HFFc6 (cell line): ENCODE measurements around the gene PICK1. TPM values are rescaled to one million over a fixed set of nuclear protein-coding genes. Genes with fewer than 3 reads are reported as not detected.

Experiments used
- DNase-seq: peaks from one replicate; pipeline ENCODE4 v3.0.0-alpha.2; 2018
- H3K27ac Mint-ChIP-seq: 2 replicates; pipeline ENCODE4 v1.8.0; 2020; ENCODE audit warnings: mild to moderate bottlenecking, mixed read lengths
- H3K27me3 Mint-ChIP-seq: 2 replicates; pipeline ENCODE4 v1.8.0; 2021; ENCODE audit warnings: mild to moderate bottlenecking, moderate library complexity, mixed read lengths; ENCODE audit not compliant: insufficient read depth
- H3K36me3 Mint-ChIP-seq: 2 replicates; pipeline ENCODE4 v1.8.0; 2021; ENCODE audit warnings: low read depth, mixed read lengths
- H3K4me1 Mint-ChIP-seq: 2 replicates; pipeline ENCODE4 v1.8.0; 2020; ENCODE audit warnings: low read depth, mixed read lengths
- H3K4me3 Mint-ChIP-seq: 2 replicates; pipeline ENCODE4 v1.8.0; 2020; ENCODE audit warnings: mild to moderate bottlenecking, moderate library complexity, mixed read lengths
- H3K9me3 Mint-ChIP-seq: 2 replicates; pipeline ENCODE4 v1.8.0; 2020; ENCODE audit warnings: mild to moderate bottlenecking, mixed read lengths
- total RNA-seq, 6 experiments: library from RNA; stranded (reverse); fragmentation: NEBNext Ultra II Directional; extraction: Animal tissue kit (Norgen Biotek cat#: 25700); gene quantifications; 2 replicates in 1 of 6; 3 replicates in 5 of 6; pipeline ENCODE4 v1.2.3, GENCODE V29; 2021
- TF ChIP-seq, protein P1 (sequence below): fragments of 200-600 bp; sonication (generic); IDR thresholded peaks from 2 replicates; pipeline ENCODE4 v1.5.0; 2021; ENCODE audit warnings: antibody characterized with exemption, mild to moderate bottlenecking

Gene PICK1
- total RNA-seq, 6 experiments from 2014 or later, result 7.0 to 10.0 (median 7.7) TPM

DNA sequence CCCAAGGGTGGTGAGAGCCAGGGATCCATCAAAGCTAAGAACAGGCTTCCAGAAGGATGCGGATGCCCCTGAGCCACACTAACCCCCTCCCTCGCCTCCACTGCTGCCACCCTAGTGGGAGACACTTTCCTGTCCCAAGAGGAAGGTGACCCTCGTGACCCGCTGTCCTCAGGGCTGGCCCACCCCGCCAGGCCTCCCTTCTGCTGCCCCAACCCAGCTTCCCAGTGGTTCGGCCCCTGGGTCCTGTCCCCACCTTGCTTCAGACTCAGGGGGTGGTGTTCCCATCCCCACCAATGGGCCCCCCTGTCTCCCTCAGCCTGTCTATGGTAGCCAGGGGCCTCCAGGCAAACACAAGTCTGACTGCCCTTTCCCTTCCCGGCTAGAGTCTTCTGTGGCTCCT lies 6.5 kb upstream of the PICK1 start:
- Mint-ChIP-seq H3K27ac (no peak overlapping the region), H3K27me3 (peaks cover 17% of the 10 kb centered on the region), H3K4me3 (no peak overlapping the region), H3K36me3 (no peaks in the 10 kb centered on the region), H3K4me1 (no peaks in the 10 kb centered on the region), H3K9me3 (no peaks in the 10 kb centered on the region)
- no peak for DNase-seq
- TF ChIP-seq, protein P1, sequence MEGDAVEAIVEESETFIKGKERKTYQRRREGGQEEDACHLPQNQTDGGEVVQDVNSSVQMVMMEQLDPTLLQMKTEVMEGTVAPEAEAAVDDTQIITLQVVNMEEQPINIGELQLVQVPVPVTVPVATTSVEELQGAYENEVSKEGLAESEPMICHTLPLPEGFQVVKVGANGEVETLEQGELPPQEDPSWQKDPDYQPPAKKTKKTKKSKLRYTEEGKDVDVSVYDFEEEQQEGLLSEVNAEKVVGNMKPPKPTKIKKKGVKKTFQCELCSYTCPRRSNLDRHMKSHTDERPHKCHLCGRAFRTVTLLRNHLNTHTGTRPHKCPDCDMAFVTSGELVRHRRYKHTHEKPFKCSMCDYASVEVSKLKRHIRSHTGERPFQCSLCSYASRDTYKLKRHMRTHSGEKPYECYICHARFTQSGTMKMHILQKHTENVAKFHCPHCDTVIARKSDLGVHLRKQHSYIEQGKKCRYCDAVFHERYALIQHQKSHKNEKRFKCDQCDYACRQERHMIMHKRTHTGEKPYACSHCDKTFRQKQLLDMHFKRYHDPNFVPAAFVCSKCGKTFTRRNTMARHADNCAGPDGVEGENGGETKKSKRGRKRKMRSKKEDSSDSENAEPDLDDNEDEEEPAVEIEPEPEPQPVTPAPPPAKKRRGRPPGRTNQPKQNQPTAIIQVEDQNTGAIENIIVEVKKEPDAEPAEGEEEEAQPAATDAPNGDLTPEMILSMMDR, result no peak

DNA sequence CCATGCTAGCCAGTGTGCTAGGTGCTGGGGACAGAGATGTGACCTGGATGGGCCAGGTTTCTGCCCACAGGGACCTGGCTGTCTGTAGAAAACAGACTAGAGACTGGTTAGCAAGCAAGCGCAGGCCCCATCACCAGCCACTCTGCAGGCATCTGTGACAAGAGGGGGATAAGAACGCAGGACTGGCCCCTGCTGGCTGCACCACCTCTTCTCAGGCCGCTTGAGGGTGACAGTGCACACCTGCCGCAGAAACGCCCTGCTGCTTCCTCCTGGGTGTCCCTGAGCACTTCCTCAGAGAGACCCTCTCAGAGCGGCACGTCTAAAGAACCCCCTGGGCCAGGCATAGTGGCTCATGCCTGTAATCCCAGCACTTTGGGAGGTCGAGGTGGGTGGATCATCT lies 5.9 kb upstream of the PICK1 start:
- no peaks in the 10 kb centered on the region for H3K36me3 Mint-ChIP-seq
- H3K27ac Mint-ChIP-seq, result no peak overlapping the region
- TF ChIP-seq, protein P1, result no peak
- H3K4me3 Mint-ChIP-seq, result no peak overlapping the region
- no peaks in the 10 kb centered on the region for H3K9me3 Mint-ChIP-seq
- no peaks in the 10 kb centered on the region for H3K4me1 Mint-ChIP-seq
- peaks cover 17% of the 10 kb centered on the region for H3K27me3 Mint-ChIP-seq
- DNase-seq, result no peak

DNA sequence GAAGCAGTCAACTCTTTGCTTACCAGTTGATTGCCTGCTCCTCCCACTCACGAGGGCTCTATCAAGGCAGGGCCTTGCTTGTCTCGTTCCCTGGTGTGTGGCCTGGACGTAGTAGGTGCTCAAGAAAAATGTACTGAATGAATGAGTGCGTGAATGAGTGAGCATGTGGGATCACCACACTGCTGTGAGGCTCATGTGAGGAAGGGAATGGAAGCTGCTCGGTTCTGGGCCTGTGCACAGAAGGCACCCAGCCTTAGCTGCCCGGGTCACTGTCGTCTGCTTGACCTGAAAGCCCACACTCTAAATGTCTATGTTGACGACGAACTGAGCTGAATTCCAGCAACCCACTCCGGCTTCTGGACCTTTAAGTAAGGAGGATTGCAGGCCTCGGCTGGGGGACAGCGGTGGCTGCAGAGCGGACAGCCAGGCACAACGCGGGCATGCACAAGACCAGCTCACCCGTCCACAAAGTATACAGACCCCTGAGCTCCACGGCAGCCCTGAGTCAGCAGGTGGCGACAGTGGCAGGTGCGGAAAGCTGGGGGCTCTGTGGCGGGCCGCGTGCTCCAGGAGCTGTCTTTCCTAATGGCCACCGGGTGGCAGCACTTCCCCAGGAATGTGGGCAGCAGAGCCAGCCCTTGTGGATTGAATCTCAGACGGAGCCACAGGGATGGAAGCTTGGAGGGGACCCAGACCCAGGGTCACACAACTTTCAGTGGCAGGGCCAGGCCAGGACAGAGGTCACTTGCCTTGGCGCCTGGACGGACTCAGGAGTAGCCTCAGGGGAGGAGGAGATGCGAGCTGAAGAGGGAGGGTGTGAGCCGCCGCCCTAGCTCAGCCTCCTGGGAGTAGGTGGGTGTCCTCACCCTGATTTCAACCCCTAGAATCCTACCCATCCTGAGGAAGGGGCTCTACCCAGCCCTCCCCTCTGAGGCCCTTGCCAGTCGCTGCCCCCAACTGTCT lies 5.0 kb upstream of the PICK1 start:
- Mint-ChIP-seq H3K9me3 (no peaks in the 10 kb centered on the region), H3K27me3 (peaks cover 17% of the 10 kb centered on the region), H3K4me1 (no peaks in the 10 kb centered on the region; the same call in 1 of the 2 replicates), H3K27ac (no peak overlapping the region), H3K36me3 (no peaks in the 10 kb centered on the region), H3K4me3 (no peak overlapping the region)
- DNase-seq, result peak; percentile 33
- TF ChIP-seq, protein P1, result peak; percentile 96

DNA sequence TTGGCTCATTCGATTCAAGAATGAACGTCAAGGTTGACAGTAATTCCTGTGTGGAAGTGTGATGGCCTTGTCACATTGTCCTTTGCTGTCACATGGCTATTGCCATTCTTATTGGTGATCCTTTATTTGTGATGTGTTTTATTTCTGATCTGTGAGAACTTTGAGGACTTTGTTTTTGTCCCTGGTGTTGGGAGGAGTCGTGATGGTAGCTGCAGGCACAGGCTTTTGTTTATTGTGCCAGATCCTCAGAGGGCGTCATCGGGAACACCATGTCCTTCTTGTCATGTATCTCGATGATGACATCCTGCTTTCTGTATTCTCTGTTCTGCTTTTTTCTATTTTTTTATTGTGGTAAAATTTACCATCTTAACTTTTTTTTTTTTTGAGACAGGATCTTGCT lies 5.6 kb downstream of the PICK1 start:
- H3K4me1 Mint-ChIP-seq, result peaks cover 4% of the 10 kb centered on the region
- H3K9me3 Mint-ChIP-seq, result no peaks in the 10 kb centered on the region
- peaks cover 3% of the 10 kb centered on the region for H3K27me3 Mint-ChIP-seq
- H3K36me3 Mint-ChIP-seq, result no peaks in the 10 kb centered on the region
- H3K27ac Mint-ChIP-seq, result no peak overlapping the region
- H3K4me3 Mint-ChIP-seq, result no peak overlapping the region
- no peak for DNase-seq
- TF ChIP-seq, protein P1, result no peak

DNA sequence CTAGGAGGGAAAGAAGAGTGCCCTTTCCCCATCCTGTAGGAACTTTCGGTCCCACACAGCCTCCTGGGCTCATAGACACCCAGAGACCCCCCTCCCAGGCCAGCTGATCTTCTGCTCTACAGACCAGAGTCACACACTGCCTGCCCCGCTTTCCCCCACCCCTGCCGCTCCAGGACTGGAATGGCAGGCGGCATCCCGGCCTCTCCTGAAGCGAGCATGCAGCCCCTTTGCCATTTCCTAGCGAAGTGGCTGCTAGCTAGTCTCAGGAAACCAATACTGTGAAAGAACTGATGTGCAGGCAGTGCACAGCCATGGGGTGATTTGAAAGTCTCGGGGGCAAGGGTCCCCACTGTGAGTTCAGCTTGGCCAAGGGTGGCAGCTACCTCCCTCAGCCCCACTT lies 8.3 kb downstream of the PICK1 start:
- Mint-ChIP-seq H3K36me3 (no peaks in the 10 kb centered on the region), H3K4me1 (no peaks in the 10 kb centered on the region), H3K9me3 (no peaks in the 10 kb centered on the region), H3K27me3 (no peaks in the 10 kb centered on the region; the same call in none of the 2 replicates), H3K4me3 (no peak overlapping the region), H3K27ac (no peak overlapping the region)
- TF ChIP-seq, protein P1, result no peak
- no peak for DNase-seq
